ENCODE measurements around the gene OXER1. TPM values are rescaled to one million over a fixed set of nuclear protein-coding genes. Genes with fewer than 3 reads are reported as not detected.

The OXER1 gene
- total RNA-seq, 1 experiment from 2014 or later: not detected

- Histone ChIP-seq H3K9me2 (ENCODE audit: insufficient read depth) (no peaks in the 10 kb centered on the region), H3K36me3 (ENCODE audit: low read depth) (0 out of 2 replicates have a peak, but pooled peaks cover 8% of the 10 kb centered on the region), H3K4me2 (no peak overlapping the region), H4K20me1 (ENCODE audit: insufficient read depth) (no peaks in the 10 kb centered on the region), H3K4me3 (no peak overlapping the region), H3K9me3 (ENCODE audit: insufficient read depth, low read depth) (no peaks in the 10 kb centered on the region), H2AFZ (no peak overlapping the region), H3F3A (ENCODE audit: insufficient read depth, low read depth) (peaks cover 5% of the 10 kb centered on the region; the same call in 1 of the 2 replicates), H3K27ac (no peak overlapping the region), H3K27me3 (ENCODE audit: insufficient read depth, low read depth) (no peaks in the 10 kb centered on the region), H3K4me1 (replicated peaks; ENCODE audit: insufficient read depth) (no peaks in the 10 kb centered on the region), H3K79me2 (ENCODE audit: low read depth) (no peaks in the 10 kb centered on the region)
- no peak for DNase-seq
- ChIA-PET CTCF (no interaction called here), POLR2A (ENCODE audit: unreplicated experiment) (interaction anchor here (0.7 kb wide), 1 partner anchor 329 kb away, joined by 5 read pairs; no protein-coding TSS in a partner anchor)
- no peak for TF ChIP-seq EZH2 (IDR thresholded peaks at IDR 0.05; ENCODE audit: low read depth)
- TF ChIP-seq CTCF (conservative IDR thresholded peaks at IDR 0.05): no peak
- BruUV-seq (replicated peaks): no TSS peak
- intact Hi-C loops (cut with micrococcal nuclease; ENCODE audit: unreplicated experiment): no loop called here
Measured at GRCh38 chr2:42713920-42714319, 50.0 kb downstream of the OXER1 start.

GRCh38 chr2:42712934-42713333, 51.0 kb downstream of the OXER1 start:
- no TSS peak for BruUV-seq (replicated peaks)
- DNase-seq: no peak
- ChIA-PET CTCF (no interaction called here), POLR2A (ENCODE audit: unreplicated experiment) (interaction anchor here (0.6 kb wide), 1 partner anchor 10 kb away, joined by 7 read pairs; no protein-coding TSS in a partner anchor)
- Histone ChIP-seq H3K9me3 (ENCODE audit: insufficient read depth, low read depth) (no peaks in the 10 kb centered on the region), H3K9me2 (ENCODE audit: insufficient read depth) (no peaks in the 10 kb centered on the region), H3F3A (ENCODE audit: insufficient read depth, low read depth) (peaks cover 5% of the 10 kb centered on the region; the same call in 1 of the 2 replicates), H4K20me1 (ENCODE audit: insufficient read depth) (no peaks in the 10 kb centered on the region), H3K27ac (no peak overlapping the region), H3K4me1 (replicated peaks; ENCODE audit: insufficient read depth) (no peaks in the 10 kb centered on the region), H3K36me3 (ENCODE audit: low read depth) (peaks cover 17% of the 10 kb centered on the region), H3K4me3 (no peak overlapping the region), H3K4me2 (no peak overlapping the region), H2AFZ (no peak overlapping the region), H3K27me3 (ENCODE audit: insufficient read depth, low read depth) (no peaks in the 10 kb centered on the region), H3K79me2 (ENCODE audit: low read depth) (no peaks in the 10 kb centered on the region)
- intact Hi-C loops (cut with micrococcal nuclease; ENCODE audit: unreplicated experiment): no loop called here
- TF ChIP-seq EZH2 (IDR thresholded peaks at IDR 0.05; ENCODE audit: low read depth) (no peak), CTCF (conservative IDR thresholded peaks at IDR 0.05) (no peak)

Other genes with a start within 250 kb of the OXER1 start
- gene MTA3, start 195.5 kb downstream of the OXER1 start, total RNA-seq (2021): 58.7 and 89.8 TPM in 2 replicates
- gene HAAO, start 28.4 kb upstream of the OXER1 start, total RNA-seq (2021): 0.73 TPM in 1 of 2 replicates, not detected in the other